Measurements from ENCODE around the gene RAB28.

- TF ChIP-seq CTCF (optimal IDR thresholded peaks at IDR 0.05 in 1 of 3, IDR thresholded peaks at IDR 0.05 in 1 of 3, conservative IDR thresholded peaks at IDR 0.05 in 1 of 3; ENCODE audit: extremely low read depth in 1 of 3, insufficient read depth in 2 of 3, low read length in 3 of 3) = no peak
- no peak for TF ChIP-seq EZH2 (IDR thresholded peaks at IDR 0.05; ENCODE audit: low read length)
These were observed 38.0 kb downstream of the RAB28 start for GRCh38 chr4:13445841-13446790.
